T-cell (primary cell): ENCODE measurements around the gene AKR1D1. TPM values are rescaled to one million over a fixed set of nuclear protein-coding genes. Genes with fewer than 3 reads are reported as not detected.

Source experiments
- ATAC-seq, 4 experiments: fragments of 200-7000 bp in 3 of 4; fragments of 150-1000 bp in 1 of 4; cut with Tn5 transposase; replicated peaks in 1 of 4; 1 replicate in 3 of 4; 2 replicates in 1 of 4; pipeline ENCODE4 v1.10.0; 2021; ENCODE audit warnings: moderate library complexity in 3 of 4, mild to moderate bottlenecking in 2 of 4, moderate number of reproducible peaks in 1 of 4
- CTCF ChIA-PET, 2 donors: fragments of 300-600 bp; sonication (Branson Sonifier 250); formaldehyde crosslinking; loops; one replicate each; lab custom pipeline; 2022; ENCODE audit warnings: antibody characterized with exemption in 2 of 2; lab: Charles Lee
- POLR2A ChIA-PET, 2 donors: fragments of 300-600 bp; sonication (Branson Sonifier 250); formaldehyde crosslinking; loops; one replicate each; lab custom pipeline; 2022; ENCODE audit warnings: antibody characterized with exemption in 2 of 2; lab: Charles Lee
- DNase-seq, 35 experiments: peaks; one replicate each; pipeline versions ENCODE4 v3.0.0 to v3.0.0-alpha.2; 2013 to 2023
- H3K27ac ChIP-seq: one replicate; pipeline ENCODE4 v1.5.1; 2013; ENCODE audit warnings: low read length
- H3K27me3 ChIP-seq, 2 experiments: replicated peaks in 1 of 2; 1 replicate in 1 of 2; 2 replicates in 1 of 2; pipeline versions ENCODE4 v1.6.1 to v1.7.0; 2013; ENCODE audit warnings: low read length in 1 of 2, mixed read lengths in 1 of 2; ENCODE audit not compliant: control insufficient read depth in 2 of 2, insufficient read depth in 2 of 2; ENCODE audit errors: extremely low read depth in 1 of 2
- H3K36me3 ChIP-seq, 2 donors: 1 replicate in 1 of 2; 2 replicates in 1 of 2; pipeline versions ENCODE4 v1.6.1 to v1.7.0; 2013; ENCODE audit warnings: low read length in 1 of 2; ENCODE audit not compliant: control insufficient read depth in 2 of 2, insufficient read depth in 1 of 2; ENCODE audit errors: extremely low read depth in 1 of 2
- H3K4me1 ChIP-seq, 2 experiments: 1 replicate in 1 of 2; 2 replicates in 1 of 2; pipeline versions ENCODE4 v1.6.1 to v1.7.0; 2013; ENCODE audit warnings: low read length in 2 of 2, mixed read lengths in 1 of 2; ENCODE audit not compliant: insufficient read depth in 2 of 2, control insufficient read depth in 1 of 2; ENCODE audit errors: extremely low read depth in 1 of 2
- H3K4me3 ChIP-seq, 2 donors: 1 replicate in 1 of 2; 2 replicates in 1 of 2; pipeline versions ENCODE4 v1.5.1 to v1.7.0; 2013; ENCODE audit warnings: mild to moderate bottlenecking in 2 of 2, low read length in 1 of 2, moderate library complexity in 1 of 2; ENCODE audit not compliant: control insufficient read depth in 1 of 2; ENCODE audit errors: extremely low read depth in 1 of 2
- H3K9me3 ChIP-seq: 2 replicates; pipeline ENCODE4 v1.7.0; 2013
- H3K27ac Mint-ChIP-seq, 2 donors: one replicate each; pipeline ENCODE4 v1.8.0; 2020 to 2021; ENCODE audit warnings: mild to moderate bottlenecking in 2 of 2, mixed read lengths in 2 of 2
- H3K27me3 Mint-ChIP-seq, 2 donors: one replicate each; pipeline ENCODE4 v1.8.0; 2021 to 2022; ENCODE audit warnings: mixed read lengths in 2 of 2
- H3K36me3 Mint-ChIP-seq: one replicate; pipeline ENCODE4 v1.8.0; 2021; ENCODE audit warnings: mixed read lengths
- H3K4me1 Mint-ChIP-seq, 3 donors: one replicate each; pipeline ENCODE4 v1.8.0; 2020 to 2022; ENCODE audit warnings: mixed read lengths in 3 of 3, mild to moderate bottlenecking in 1 of 3
- H3K4me3 Mint-ChIP-seq, 3 donors: one replicate each; pipeline ENCODE4 v1.8.0; 2020 to 2022; ENCODE audit warnings: mild to moderate bottlenecking in 3 of 3, mixed read lengths in 3 of 3, moderate library complexity in 3 of 3
- H3K9me3 Mint-ChIP-seq, 3 donors: one replicate each; pipeline ENCODE4 v1.8.0; 2020 to 2022; ENCODE audit warnings: mixed read lengths in 3 of 3
- WGBS: methylation state at CpG from one replicate; pipeline ENCODE4 v1.1.5; 2013; ENCODE audit warnings: missing lambda C conversion rate; ENCODE audit not compliant: insufficient coverage; 5-methylcytosine and 5-hydroxymethylcytosine counted together
- total RNA-seq, 35 experiments: library from RNA in 6 of 35; stranded (reverse) in 6 of 35; fragments of 120-200 nt in 1 of 35; gene quantifications; one replicate each; pipeline versions ENCODE4 v1.2.1 to v1.2.4 and lab custom pipeline; 2013 to 2026

AKR1D1 gene
- total RNA-seq, 5 donors from 2014 or later (not counting 1 experiment from before 2014, with no cell fraction given): 0.20 TPM; not detected in 4

GRCh38 chr7:138095972-138096935 is 20.0 kb downstream of the AKR1D1 start:
- no peak for ATAC-seq
- H3K4me3 Mint-ChIP-seq: no peak overlapping the region
- H3K27ac ChIP-seq: no peak overlapping the region
- no peak for DNase-seq
- POLR2A ChIA-PET: no interaction called here
- no peaks in the 10 kb centered on the region for H3K36me3 ChIP-seq
- peaks cover 0 to 3% of the 10 kb centered on the region in 2 experiments for H3K27me3 ChIP-seq
- H3K27ac Mint-ChIP-seq: no peak overlapping the region
- H3K27me3 Mint-ChIP-seq: peaks cover 9 to 15% of the 10 kb centered on the region in 2 donors
- H3K36me3 Mint-ChIP-seq: no peaks in the 10 kb centered on the region
- H3K9me3 Mint-ChIP-seq: no peaks in the 10 kb centered on the region
- no peaks in the 10 kb centered on the region for H3K9me3 ChIP-seq
- no peaks in the 10 kb centered on the region for H3K4me1 Mint-ChIP-seq
- H3K4me1 ChIP-seq: no peaks in the 10 kb centered on the region
- WGBS: 65% methylated on average over 2 of the region's 8 CpGs
- no peak overlapping the region for H3K4me3 ChIP-seq
- CTCF ChIA-PET: no interaction called here

- Mint-ChIP-seq H3K9me3 (no peaks in the 10 kb centered on the region), H3K4me3 (no peak overlapping the region), H3K36me3 (no peaks in the 10 kb centered on the region), H3K27me3 (peaks cover 10 to 14% of the 10 kb centered on the region in 2 donors), H3K27ac (no peak overlapping the region), H3K4me1 (no peaks in the 10 kb centered on the region)
- Histone ChIP-seq H3K27ac (no peak overlapping the region), H3K4me3 (no peak overlapping the region), H3K27me3 (peaks cover 0 to 3% of the 10 kb centered on the region in 2 experiments), H3K36me3 (no peaks in the 10 kb centered on the region), H3K4me1 (no peaks in the 10 kb centered on the region), H3K9me3 (no peaks in the 10 kb centered on the region)
- WGBS: no CpG with 5 or more reads among the region's 3 CpGs
- ChIA-PET POLR2A (no interaction called here), CTCF (no interaction called here)
- ATAC-seq (no peak), DNase-seq (peak in 1 of 35 experiments; percentile 13)
Observed at GRCh38 chr7:138097064-138097741, 20.9 kb downstream of the AKR1D1 start.

- DNase-seq (no peak), ATAC-seq (no peak)
- no peaks in the 10 kb centered on the region for H3K4me1 ChIP-seq
- H3K27me3 ChIP-seq: peaks cover 0 to 3% of the 10 kb centered on the region in 2 experiments
- H3K36me3 ChIP-seq: no peaks in the 10 kb centered on the region
- H3K36me3 Mint-ChIP-seq: no peaks in the 10 kb centered on the region
- H3K4me3 ChIP-seq: no peak overlapping the region
- H3K4me1 Mint-ChIP-seq: no peaks in the 10 kb centered on the region
- no peaks in the 10 kb centered on the region for H3K9me3 Mint-ChIP-seq
- ChIA-PET CTCF (no interaction called here), POLR2A (no interaction called here)
- H3K4me3 Mint-ChIP-seq: no peak overlapping the region
- 66% methylated on average over 2 of the region's 3 CpGs for WGBS
- H3K27ac ChIP-seq: no peak overlapping the region
- H3K27me3 Mint-ChIP-seq: peaks cover 12 to 13% of the 10 kb centered on the region in 2 donors
- H3K9me3 ChIP-seq: no peaks in the 10 kb centered on the region
- no peak overlapping the region for H3K27ac Mint-ChIP-seq
Observed at GRCh38 chr7:138099813-138100212, 23.6 kb downstream of the AKR1D1 start.

GRCh38 chr7:138105221-138105620 is 29.0 kb downstream of the AKR1D1 start:
- Mint-ChIP-seq H3K4me3 (no peak overlapping the region), H3K27ac (no peak overlapping the region), H3K36me3 (no peaks in the 10 kb centered on the region), H3K27me3 (peaks cover 3 to 9% of the 10 kb centered on the region in 2 donors), H3K4me1 (no peaks in the 10 kb centered on the region), H3K9me3 (no peaks in the 10 kb centered on the region)
- POLR2A ChIA-PET: no interaction called here
- 84% methylated on average over 4 of the region's 5 CpGs for WGBS
- H3K9me3 ChIP-seq: no peaks in the 10 kb centered on the region
- no peak for ATAC-seq
- H3K27ac ChIP-seq: no peak overlapping the region
- H3K4me3 ChIP-seq: no peak overlapping the region
- H3K4me1 ChIP-seq: no peaks in the 10 kb centered on the region
- no peaks in the 10 kb centered on the region for H3K27me3 ChIP-seq
- no peak for DNase-seq
- CTCF ChIA-PET: no interaction called here
- H3K36me3 ChIP-seq: no peaks in the 10 kb centered on the region

- H3K36me3 ChIP-seq: no peaks in the 10 kb centered on the region
- H3K36me3 Mint-ChIP-seq: no peaks in the 10 kb centered on the region
- no peaks in the 10 kb centered on the region for H3K9me3 Mint-ChIP-seq
- no peak overlapping the region for H3K4me3 Mint-ChIP-seq
- H3K27ac ChIP-seq: no peak overlapping the region
- H3K4me1 ChIP-seq: no peaks in the 10 kb centered on the region
- no peak for DNase-seq
- peaks cover 1 to 6% (median 2%) of the 10 kb centered on the region in 3 donors for H3K4me1 Mint-ChIP-seq
- ChIA-PET POLR2A (no interaction called here), CTCF (no interaction called here)
- 40% methylated on average over 1 of the region's 3 CpGs for WGBS
- H3K27me3 Mint-ChIP-seq: peaks cover 4 to 8% of the 10 kb centered on the region in 2 donors
- no peaks in the 10 kb centered on the region for H3K9me3 ChIP-seq
- no peak for ATAC-seq
- H3K4me3 ChIP-seq: no peak overlapping the region
- H3K27ac Mint-ChIP-seq: no peak overlapping the region
- no peaks in the 10 kb centered on the region for H3K27me3 ChIP-seq
Observed at GRCh38 chr7:138115047-138115446, 38.8 kb downstream of the AKR1D1 start.

GRCh38 chr7:138116141-138116540 is 39.9 kb downstream of the AKR1D1 start:
- WGBS: no CpG with 5 or more reads among the region's 1 CpG
- Histone ChIP-seq H3K27me3 (no peaks in the 10 kb centered on the region), H3K9me3 (no peaks in the 10 kb centered on the region), H3K27ac (no peak overlapping the region), H3K4me3 (no peak overlapping the region), H3K4me1 (no peaks in the 10 kb centered on the region), H3K36me3 (no peaks in the 10 kb centered on the region)
- CTCF ChIA-PET: no interaction called here
- Mint-ChIP-seq H3K4me3 (no peak overlapping the region), H3K27me3 (peaks cover 4% of the 10 kb centered on the region in 2 donors), H3K27ac (no peak overlapping the region), H3K4me1 (peaks cover 0 to 1% (median 0%) of the 10 kb centered on the region in 3 donors), H3K9me3 (no peaks in the 10 kb centered on the region), H3K36me3 (no peaks in the 10 kb centered on the region)
- no peak for DNase-seq
- ATAC-seq: no peak
- POLR2A ChIA-PET: no interaction called here
